HAP-1 (cell line): ENCODE data around the gene SMAD1.
"Not testable (repeated sequence)": the region's sequence is repeated elsewhere in the genome, so short reads cannot be mapped to it uniquely, and the experiment has no call there.

Source experiments
- DNase-seq, 2 experiments: peaks; one replicate each; pipeline ENCODE4 v3.0.0-alpha.2; 2016 to 2020; ENCODE audit warnings: low spot score in 2 of 2
- H3K27me3 ChIP-seq: fragments of 250-450 bp; sonication (Bioruptor Pico); 2 replicates; pipeline ENCODE4 v1.5.1; 2020; ENCODE audit warnings: low read depth, mild to moderate bottlenecking, moderate library complexity
- H3K36me3 ChIP-seq: fragments of 250-450 bp; sonication (Bioruptor Pico); replicated peaks from 2 replicates; pipeline ENCODE4 v1.5.1; 2020; ENCODE audit warnings: mild to moderate bottlenecking
- H3K4me1 ChIP-seq: fragments of 250-450 bp; sonication (Bioruptor Pico); 2 replicates; pipeline ENCODE4 v1.5.1; 2020; ENCODE audit warnings: mild to moderate bottlenecking
- H3K4me3 ChIP-seq: fragments of 250-450 bp; sonication (Bioruptor Pico); 2 replicates; pipeline ENCODE4 v1.5.1; 2020; ENCODE audit warnings: mild to moderate bottlenecking, moderate library complexity
- H3K9me3 ChIP-seq: fragments of 250-450 bp; sonication (Bioruptor Pico); 2 replicates; pipeline ENCODE4 v1.5.1; 2020; ENCODE audit warnings: mild to moderate bottlenecking, moderate library complexity
- in situ Hi-C: fragments of 300-500 bp; cut with MboI; formaldehyde crosslinking; loops from 3 replicates; pipeline ENCODE4 v1.14.3; 2020; ENCODE audit warnings: low sequenced_read_pairs, inconsistent platforms, mixed read lengths

Gene SMAD1

GRCh38 chr4:145566086-145566708 lies 84.5 kb downstream of the SMAD1 start:
- Histone ChIP-seq H3K4me3 (no peak overlapping the region), H3K9me3 (peaks cover 7% of the 10 kb centered on the region), H3K36me3 (no peaks in the 10 kb centered on the region), H3K4me1 (no peaks in the 10 kb centered on the region), H3K27me3 (no peaks in the 10 kb centered on the region)
- no peak for DNase-seq
- in situ Hi-C loops, result loop anchor here (25.0 kb wide), 1 partner anchor 329 kb away; no protein-coding TSS in a partner anchor

GRCh38 chr4:145566768-145567167 lies 85.1 kb downstream of the SMAD1 start:
- Histone ChIP-seq H3K9me3 (peaks cover 7% of the 10 kb centered on the region), H3K4me3 (no peak overlapping the region), H3K4me1 (no peaks in the 10 kb centered on the region), H3K36me3 (no peaks in the 10 kb centered on the region), H3K27me3 (no peaks in the 10 kb centered on the region)
- DNase-seq, result no peak
- in situ Hi-C loops, result loop anchor here (25.0 kb wide), 1 partner anchor 329 kb away; no protein-coding TSS in a partner anchor

GRCh38 chr4:145567516-145567915 lies 85.9 kb downstream of the SMAD1 start:
- Histone ChIP-seq H3K4me3 (no peak overlapping the region), H3K9me3 (peaks cover 7% of the 10 kb centered on the region), H3K36me3 (no peaks in the 10 kb centered on the region), H3K4me1 (no peaks in the 10 kb centered on the region), H3K27me3 (no peaks in the 10 kb centered on the region)
- in situ Hi-C loops, result loop anchor here (25.0 kb wide), 1 partner anchor 330 kb away; no protein-coding TSS in a partner anchor
- DNase-seq, result no peak

GRCh38 chr4:145574546-145574945 lies 92.9 kb downstream of the SMAD1 start:
- not testable (repeated sequence) for H3K9me3 ChIP-seq

GRCh38 chr4:145580906-145581305 lies 99.3 kb downstream of the SMAD1 start:
- Histone ChIP-seq H3K4me3 (no peak overlapping the region), H3K4me1 (no peaks in the 10 kb centered on the region), H3K36me3 (no peaks in the 10 kb centered on the region), H3K9me3 (no peaks in the 10 kb centered on the region), H3K27me3 (no peaks in the 10 kb centered on the region)
- in situ Hi-C loops, result no loop called here
- DNase-seq, result no peak

More at GRCh38 chr4:145574546-145574945, 92.9 kb downstream of the SMAD1 start:
- in situ Hi-C loops, result loop anchor here (25.0 kb wide), 1 partner anchor 337 kb away; no protein-coding TSS in a partner anchor
- H3K27me3 ChIP-seq, H3K36me3 ChIP-seq, H3K4me3 ChIP-seq, H3K4me1 ChIP-seq, DNase-seq: not testable (repeated sequence)

- Histone ChIP-seq H3K36me3 (no peaks in the 10 kb centered on the region), H3K27me3 (no peaks in the 10 kb centered on the region), H3K9me3 (no peaks in the 10 kb centered on the region), H3K4me3 (no peak overlapping the region), H3K4me1 (no peaks in the 10 kb centered on the region)
- DNase-seq, result no peak
- in situ Hi-C loops, result no loop called here
Observed at GRCh38 chr4:145583191-145584055, 101.8 kb downstream of the SMAD1 start.

GRCh38 chr4:145587088-145587754 lies 105.6 kb downstream of the SMAD1 start:
- no peak for DNase-seq
- no peaks in the 10 kb centered on the region for H3K27me3 ChIP-seq
- in situ Hi-C loops, result no loop called here

GRCh38 chr4:145589381-145589780 lies 107.7 kb downstream of the SMAD1 start:
- in situ Hi-C loops, H3K27me3 ChIP-seq, DNase-seq, H3K4me1 ChIP-seq, H3K4me3 ChIP-seq, H3K9me3 ChIP-seq, H3K36me3 ChIP-seq: not testable (repeated sequence)

More at GRCh38 chr4:145587088-145587754, 105.6 kb downstream of the SMAD1 start:
- Histone ChIP-seq H3K36me3 (no peaks in the 10 kb centered on the region), H3K4me3 (no peak overlapping the region), H3K9me3 (no peaks in the 10 kb centered on the region), H3K4me1 (no peaks in the 10 kb centered on the region)

GRCh38 chr4:145589916-145590702 lies 108.5 kb downstream of the SMAD1 start:
- no peaks in the 10 kb centered on the region for H3K36me3 ChIP-seq
- H3K9me3 ChIP-seq, result no peaks in the 10 kb centered on the region
- no peak for DNase-seq
- no peaks in the 10 kb centered on the region; the same call in 1 of the 2 replicates for H3K27me3 ChIP-seq
- no peaks in the 10 kb centered on the region for H3K4me1 ChIP-seq
- no peak overlapping the region for H3K4me3 ChIP-seq
- in situ Hi-C loops, result no loop called here

GRCh38 chr4:145602129-145602760 lies 120.6 kb downstream of the SMAD1 start:
- peaks cover 5% of the 10 kb centered on the region for H3K27me3 ChIP-seq
- no peaks in the 10 kb centered on the region for H3K36me3 ChIP-seq
- peaks cover 3% of the 10 kb centered on the region; the same call in 1 of the 2 replicates for H3K9me3 ChIP-seq
- H3K4me1 ChIP-seq, result no peaks in the 10 kb centered on the region
- no peak for DNase-seq
- in situ Hi-C loops, result loop anchor here (25.0 kb wide), 1 partner anchor 390 kb away; no protein-coding TSS in a partner anchor
- no peak overlapping the region for H3K4me3 ChIP-seq

- no peak for DNase-seq
- Histone ChIP-seq H3K27me3 (peaks cover 5% of the 10 kb centered on the region), H3K9me3 (peaks cover 3% of the 10 kb centered on the region; the same call in 1 of the 2 replicates), H3K36me3 (no peaks in the 10 kb centered on the region), H3K4me3 (no peak overlapping the region), H3K4me1 (no peaks in the 10 kb centered on the region)
- in situ Hi-C loops, result loop anchor here (25.0 kb wide), 1 partner anchor 394 kb away; no protein-coding TSS in a partner anchor
Observed at GRCh38 chr4:145605941-145606340, 124.3 kb downstream of the SMAD1 start.
